SU-DHL-6 (cell line): ENCODE results near the gene UBE2A.

ENCODE experiments used
- EZH2phosphoT487 ChIP-seq: fragments of 200-600 bp; sonication (generic), shearing (Covaris generic); conservative IDR thresholded peaks from 2 replicates; pipeline ENCODE4 v1.6.1; 2018; ENCODE audit warnings: mild to moderate bottlenecking, antibody characterized with exemption, low read length, moderate library complexity, mixed read lengths
- TF ChIP-seq, protein P1 (sequence below): fragments of 200-600 bp; sonication (generic); IDR thresholded peaks from one replicate; pipeline ENCODE4 v1.5.1; 2017; ENCODE audit warnings: antibody characterized with exemption, mild to moderate bottlenecking, low read length, moderate library complexity; ENCODE audit not compliant: insufficient read depth, poor library complexity, severe bottlenecking

DNA sequence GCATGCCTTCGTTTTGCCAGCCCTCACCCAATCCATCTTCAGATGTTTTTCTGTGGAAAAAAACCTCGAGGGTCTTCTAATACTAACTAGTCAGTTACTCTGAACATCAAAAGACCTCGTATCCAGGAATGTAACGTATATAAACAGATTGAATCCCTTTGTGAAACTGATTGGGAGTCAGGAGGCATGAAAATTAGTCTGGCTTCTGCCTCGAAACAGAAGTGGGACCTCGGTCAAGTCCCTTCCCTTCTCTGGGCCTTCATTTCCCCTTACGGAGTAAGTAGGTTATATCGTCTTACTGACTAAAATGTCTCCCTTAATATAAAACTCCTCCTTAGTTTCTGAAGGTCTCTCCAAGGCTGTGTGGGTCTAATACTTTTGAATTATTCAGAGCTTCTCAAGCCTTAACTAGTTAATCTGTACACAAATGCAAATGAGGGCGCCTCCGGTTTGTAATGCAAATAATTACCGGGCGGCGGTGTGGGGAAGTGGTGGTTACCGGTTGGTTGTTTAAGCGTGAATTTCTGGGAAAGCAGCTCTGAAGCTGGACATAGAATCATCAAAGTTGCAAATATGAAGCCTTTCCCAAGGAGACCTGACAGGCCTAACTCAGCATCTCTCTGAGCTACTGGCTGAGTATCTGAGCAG is 43.3 kb downstream of the UBE2A start:
- TF ChIP-seq EZH2phosphoT487 = no peak
- TF ChIP-seq, protein P1, sequence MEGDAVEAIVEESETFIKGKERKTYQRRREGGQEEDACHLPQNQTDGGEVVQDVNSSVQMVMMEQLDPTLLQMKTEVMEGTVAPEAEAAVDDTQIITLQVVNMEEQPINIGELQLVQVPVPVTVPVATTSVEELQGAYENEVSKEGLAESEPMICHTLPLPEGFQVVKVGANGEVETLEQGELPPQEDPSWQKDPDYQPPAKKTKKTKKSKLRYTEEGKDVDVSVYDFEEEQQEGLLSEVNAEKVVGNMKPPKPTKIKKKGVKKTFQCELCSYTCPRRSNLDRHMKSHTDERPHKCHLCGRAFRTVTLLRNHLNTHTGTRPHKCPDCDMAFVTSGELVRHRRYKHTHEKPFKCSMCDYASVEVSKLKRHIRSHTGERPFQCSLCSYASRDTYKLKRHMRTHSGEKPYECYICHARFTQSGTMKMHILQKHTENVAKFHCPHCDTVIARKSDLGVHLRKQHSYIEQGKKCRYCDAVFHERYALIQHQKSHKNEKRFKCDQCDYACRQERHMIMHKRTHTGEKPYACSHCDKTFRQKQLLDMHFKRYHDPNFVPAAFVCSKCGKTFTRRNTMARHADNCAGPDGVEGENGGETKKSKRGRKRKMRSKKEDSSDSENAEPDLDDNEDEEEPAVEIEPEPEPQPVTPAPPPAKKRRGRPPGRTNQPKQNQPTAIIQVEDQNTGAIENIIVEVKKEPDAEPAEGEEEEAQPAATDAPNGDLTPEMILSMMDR = no peak
